Natural killer cell (primary cell): Measurements from ENCODE around the gene TMEM229A. TPM values are rescaled to one million over a fixed set of nuclear protein-coding genes. Genes with fewer than 3 reads are reported as not detected.
"Not testable (repeated sequence)": the region's sequence is repeated elsewhere in the genome, so short reads cannot be mapped to it uniquely, and the experiment has no call there.

Source experiments
- ATAC-seq, 3 donors: fragments of 150-1000 bp in 2 of 3; fragments of 200-7000 bp in 1 of 3; cut with Tn5 transposase; 1 replicate in 1 of 3; 2 replicates in 2 of 3; pipeline ENCODE4 v1.10.0; 2021; ENCODE audit warnings: mild to moderate bottlenecking in 2 of 3, moderate library complexity in 2 of 3
- DNase-seq, 2 donors: peaks; one replicate each; pipeline versions ENCODE4 v3.0.0 to v3.0.0-alpha.2; 2013 to 2021; ENCODE audit warnings: mixed read lengths in 1 of 2
- H3K27ac ChIP-seq: one replicate; pipeline ENCODE4 v1.5.1; 2013; ENCODE audit warnings: mild to moderate bottlenecking, low read length
- H3K27me3 ChIP-seq: one replicate; pipeline ENCODE4 v1.6.1; 2013; ENCODE audit warnings: low read length; ENCODE audit not compliant: control insufficient read depth, insufficient read depth
- H3K36me3 ChIP-seq: one replicate; pipeline ENCODE4 v1.6.1; 2013; ENCODE audit warnings: low read length; ENCODE audit not compliant: control insufficient read depth, insufficient read depth
- H3K4me1 ChIP-seq: one replicate; pipeline ENCODE4 v1.6.1; 2013; ENCODE audit warnings: low read length; ENCODE audit not compliant: control insufficient read depth, insufficient read depth
- H3K4me3 ChIP-seq: one replicate; pipeline ENCODE4 v1.5.1; 2013; ENCODE audit warnings: low read length
- H3K9me3 ChIP-seq: one replicate; pipeline ENCODE4 v1.6.1; 2013; ENCODE audit warnings: low read length; ENCODE audit not compliant: control insufficient read depth, insufficient read depth
- H3K27ac Mint-ChIP-seq, 2 donors: one replicate each; pipeline ENCODE4 v1.8.0; 2022; ENCODE audit warnings: mild to moderate bottlenecking in 2 of 2, mixed read lengths in 2 of 2, moderate library complexity in 1 of 2
- H3K27me3 Mint-ChIP-seq, 2 donors: one replicate each; pipeline ENCODE4 v1.8.0; 2022; ENCODE audit warnings: low read depth in 2 of 2, mixed read lengths in 2 of 2
- H3K36me3 Mint-ChIP-seq: one replicate; pipeline ENCODE4 v1.8.0; 2022; ENCODE audit warnings: mixed read lengths
- H3K4me1 Mint-ChIP-seq, 2 donors: one replicate each; pipeline ENCODE4 v1.8.0; 2022; ENCODE audit warnings: mixed read lengths in 2 of 2
- H3K4me3 Mint-ChIP-seq: one replicate; pipeline ENCODE4 v1.8.0; 2022; ENCODE audit warnings: mild to moderate bottlenecking, moderate library complexity, mixed read lengths
- H3K9me3 Mint-ChIP-seq, 2 donors: one replicate each; pipeline ENCODE4 v1.8.0; 2022; ENCODE audit warnings: mixed read lengths in 2 of 2
- CTCF ChIP-seq: fragments of 200-600 bp; IDR thresholded peaks from one replicate; pipeline ENCODE4 v1.8.0; 2022; ENCODE audit warnings: antibody characterized with exemption
- WGBS: methylation state at CpG from one replicate; pipeline ENCODE4 v1.1.7; 2013; ENCODE audit warnings: missing lambda C conversion rate; ENCODE audit not compliant: insufficient coverage; 5-methylcytosine and 5-hydroxymethylcytosine counted together
- intact Hi-C: fragments of 100-400 bp; cut with micrococcal nuclease; formaldehyde crosslinking; loops from one replicate; pipeline ENCODE4 v1.14.2; 2022
- total RNA-seq, 4 donors: library from RNA; stranded (reverse); fragments of 120-200 nt in 1 of 4; gene quantifications; one replicate each; pipeline versions ENCODE4 v1.2.3 to v1.2.4, GENCODE V29; 2013 to 2022

TMEM229A gene
- total RNA-seq, 3 donors from 2014 or later (not counting 1 experiment from before 2014, with no cell fraction given), result not detected

- Histone ChIP-seq H3K27me3 (no peaks in the 10 kb centered on the region), H3K36me3 (no peaks in the 10 kb centered on the region), H3K4me1 (no peaks in the 10 kb centered on the region), H3K9me3 (no peaks in the 10 kb centered on the region), H3K4me3 (no peak overlapping the region), H3K27ac (no peak overlapping the region)
- no peaks in the 10 kb centered on the region for H3K27me3 Mint-ChIP-seq
- H3K4me1 Mint-ChIP-seq, result no peaks in the 10 kb centered on the region
- no peak for TF ChIP-seq CTCF
- no peak for ATAC-seq
- H3K4me3 Mint-ChIP-seq, result no peak overlapping the region
- H3K27ac Mint-ChIP-seq, result no peak overlapping the region
- H3K9me3 Mint-ChIP-seq, result peaks cover 0 to 6% of the 10 kb centered on the region in 2 donors
- 89% methylated on average over 1 of the region's 2 CpGs for WGBS
- no peaks in the 10 kb centered on the region for H3K36me3 Mint-ChIP-seq
- intact Hi-C loops, result no loop called here
- no peak for DNase-seq
These were observed 10.0 kb upstream of the TMEM229A start for GRCh38 chr7:124042826-124043225.

DNA sequence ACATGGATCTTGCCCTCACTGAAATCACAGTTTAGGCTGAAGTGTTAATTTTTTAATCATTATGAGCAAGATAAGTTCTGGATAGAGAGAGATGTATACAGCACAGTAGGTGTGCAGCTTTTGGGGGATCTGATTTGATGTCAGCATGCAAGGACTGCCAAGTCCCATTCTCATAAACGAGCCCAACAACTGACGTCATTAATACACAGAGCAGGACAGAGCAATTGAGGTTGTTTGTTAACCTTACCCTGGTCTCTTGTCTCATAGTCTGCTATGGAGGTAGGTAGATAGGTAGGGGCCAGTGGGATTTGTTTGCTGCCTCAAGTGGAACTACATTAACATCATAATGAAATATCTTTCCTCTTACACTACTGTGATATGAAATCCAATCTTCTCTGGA, 8.6 kb upstream of the TMEM229A start:
- H3K4me1 Mint-ChIP-seq, result no peaks in the 10 kb centered on the region
- TF ChIP-seq CTCF, result no peak
- no peaks in the 10 kb centered on the region for H3K27me3 ChIP-seq
- no peaks in the 10 kb centered on the region for H3K9me3 ChIP-seq
- H3K27ac ChIP-seq, result no peak overlapping the region
- intact Hi-C loops, result no loop called here
- H3K4me1 ChIP-seq, result no peaks in the 10 kb centered on the region
- no peaks in the 10 kb centered on the region for H3K36me3 Mint-ChIP-seq
- no peaks in the 10 kb centered on the region for H3K36me3 ChIP-seq
- H3K9me3 Mint-ChIP-seq, result peaks cover 0 to 6% of the 10 kb centered on the region in 2 donors
- no peak overlapping the region for H3K4me3 Mint-ChIP-seq
- WGBS, result 97% methylated on average over 2 of the region's 2 CpGs
- no peak overlapping the region for H3K27ac Mint-ChIP-seq
- H3K4me3 ChIP-seq, result no peak overlapping the region
- ATAC-seq (no peak), DNase-seq (no peak)
- peaks cover 0 to 2% of the 10 kb centered on the region in 2 donors for H3K27me3 Mint-ChIP-seq

DNA sequence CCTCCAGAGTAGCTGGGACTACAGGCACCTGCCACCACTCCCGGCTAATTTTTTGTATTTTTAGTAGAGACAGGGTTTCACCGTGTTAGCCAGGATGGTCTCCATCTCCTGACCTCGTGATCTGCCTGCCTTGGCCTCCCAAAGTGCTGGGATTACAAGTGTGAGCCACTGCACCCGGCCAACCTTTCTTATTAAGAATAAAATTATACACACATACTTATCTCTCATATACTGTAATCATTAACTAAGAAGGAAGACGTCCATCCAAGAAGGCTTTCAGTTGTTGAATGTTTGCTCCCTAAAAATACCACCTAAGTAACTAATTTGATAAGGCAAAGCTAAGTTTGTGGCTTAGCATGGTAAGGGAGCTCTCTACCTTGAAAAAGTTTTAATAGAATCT, 5.0 kb upstream of the TMEM229A start:
- H3K4me1 Mint-ChIP-seq, H3K36me3 Mint-ChIP-seq, ATAC-seq, H3K4me3 ChIP-seq, H3K36me3 ChIP-seq, H3K4me3 Mint-ChIP-seq, H3K9me3 Mint-ChIP-seq, H3K27ac Mint-ChIP-seq, H3K27ac ChIP-seq, H3K4me1 ChIP-seq, DNase-seq, intact Hi-C loops, H3K9me3 ChIP-seq: not testable (repeated sequence)
- peaks cover 15% of the 10 kb centered on the region for H3K27me3 ChIP-seq
- 72% methylated on average over 4 of the region's 5 CpGs for WGBS
- peaks cover 12 to 31% of the 10 kb centered on the region in 2 donors for H3K27me3 Mint-ChIP-seq

- Histone ChIP-seq H3K36me3 (no peaks in the 10 kb centered on the region), H3K4me1 (no peaks in the 10 kb centered on the region), H3K4me3 (no peak overlapping the region), H3K27ac (no peak overlapping the region), H3K27me3 (peaks cover 23% of the 10 kb centered on the region), H3K9me3 (no peaks in the 10 kb centered on the region)
- WGBS, result 100% methylated on average over 2 of the region's 3 CpGs
- no peak overlapping the region for H3K4me3 Mint-ChIP-seq
- H3K4me1 Mint-ChIP-seq, result peaks cover 0 to 5% of the 10 kb centered on the region in 2 donors
- no peak overlapping the region for H3K27ac Mint-ChIP-seq
- DNase-seq (no peak), ATAC-seq (no peak)
- no peaks in the 10 kb centered on the region for H3K36me3 Mint-ChIP-seq
- peaks cover 23 to 46% of the 10 kb centered on the region in 2 donors for H3K27me3 Mint-ChIP-seq
- TF ChIP-seq CTCF, result no peak
- intact Hi-C loops, result no loop called here
- H3K9me3 Mint-ChIP-seq, result peaks cover 2 to 4% of the 10 kb centered on the region in 2 donors
These were observed 2.8 kb upstream of the TMEM229A start for GRCh38 chr7:124035706-124036105.
